Hematopoietic multipotent progenitor cell treated with erythropoietin and hydrocortisone succinate and interleukin-3 and kit ligand, for 6 days (in vitro differentiated cells): ENCODE results near the gene ATP6V0D1.
A peak's percentile ranks its signal among the peaks of the same experiment; 100 is the strongest.
"Not testable (repeated sequence)": the region's sequence is repeated elsewhere in the genome, so short reads cannot be mapped to it uniquely, and the experiment has no call there.

Experiments used
- DNase-seq: peaks from one replicate; pipeline ENCODE4 v3.0.0-alpha.2; 2015

ATP6V0D1 gene

DNA sequence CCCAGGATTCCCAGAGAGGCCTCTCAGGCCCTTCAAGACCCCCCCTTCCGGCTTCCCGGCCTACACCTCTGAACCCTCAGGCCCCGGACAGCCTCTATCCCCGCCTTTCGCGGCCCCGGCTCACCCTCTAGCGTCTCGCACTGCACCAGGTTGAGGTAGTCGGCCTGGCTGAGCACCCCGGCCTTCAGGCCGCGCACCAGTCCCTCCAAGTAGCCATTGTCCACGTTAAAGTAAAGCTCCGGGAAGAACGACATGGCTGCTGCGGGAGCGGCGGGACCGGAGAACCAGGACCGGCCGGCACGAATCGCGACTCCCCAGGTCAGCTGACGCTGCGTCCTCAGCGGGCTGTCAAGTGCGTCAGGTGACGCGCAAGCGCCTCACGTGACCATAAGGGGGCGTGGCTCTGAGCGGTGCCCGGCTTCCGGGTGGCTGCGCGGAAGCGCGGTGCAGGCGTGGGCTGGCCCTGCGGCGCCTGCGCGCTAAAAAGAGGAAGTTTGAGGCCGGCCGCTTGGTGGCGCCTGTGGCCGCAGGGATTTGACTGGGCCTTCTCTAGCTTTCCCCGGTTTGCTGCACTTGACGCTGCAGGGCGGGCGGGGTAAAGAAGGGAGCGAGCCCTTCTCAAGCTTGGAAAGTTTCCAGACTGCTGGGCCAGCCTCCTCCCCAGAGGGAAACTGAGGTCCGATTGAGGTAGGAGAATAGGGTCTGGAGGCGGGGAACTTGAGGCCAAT is at the start of gene ATP6V0D1:
Gene ATP6V0D1, minus strand, starts transcription at position 325 of the 728 bp plus-strand sequence. Its CDS starts 71 bp downstream, at position 254.
- peak; percentile 98 for DNase-seq

DNA sequence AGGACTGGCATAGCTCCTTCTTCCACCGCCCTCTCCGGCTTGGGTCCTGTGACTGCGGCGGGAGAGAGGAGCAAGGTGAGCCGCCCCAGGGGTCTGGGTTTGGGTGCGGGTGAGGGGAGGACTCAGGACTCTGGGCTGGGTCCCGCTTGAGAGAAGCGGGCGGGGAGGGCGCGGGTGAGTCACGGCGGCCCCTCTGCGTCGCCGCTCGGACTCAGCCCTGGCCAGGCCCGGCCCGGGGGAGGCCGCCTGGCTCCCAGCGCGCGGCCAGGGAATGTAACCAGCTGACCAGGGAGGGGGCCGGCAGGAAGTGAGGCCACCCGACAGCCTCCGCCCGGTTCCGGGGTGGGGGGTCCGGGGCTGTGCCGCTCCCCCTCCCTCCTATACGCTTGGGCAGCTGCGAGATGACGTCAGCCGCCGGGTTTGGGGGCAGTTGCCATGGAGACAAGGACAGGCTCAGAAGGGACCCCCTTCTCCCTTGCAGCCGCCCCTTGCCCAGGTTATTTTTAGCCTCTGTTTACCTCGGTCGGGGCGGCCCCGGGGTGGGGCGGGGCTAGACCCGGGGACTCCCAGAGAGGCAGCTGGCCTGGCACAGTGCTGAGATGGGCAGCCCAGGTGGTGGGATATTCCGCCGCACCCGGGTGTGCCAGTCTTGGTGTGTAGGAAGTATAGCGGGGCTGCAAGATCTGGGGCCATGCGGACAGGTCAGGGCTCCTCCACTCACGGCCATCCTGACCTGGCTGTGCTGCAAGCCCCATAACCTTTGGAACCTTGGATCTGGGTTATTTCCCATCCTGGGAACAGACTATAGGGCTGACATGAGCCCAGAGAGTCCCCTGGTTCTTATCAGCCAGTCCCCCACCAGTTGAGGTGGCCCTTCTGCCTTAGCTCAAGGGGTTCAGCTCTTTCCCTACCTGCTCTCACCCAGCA is 49.3 kb upstream of the ATP6V0D1 start:
- peak; percentile 32 for DNase-seq

DNA sequence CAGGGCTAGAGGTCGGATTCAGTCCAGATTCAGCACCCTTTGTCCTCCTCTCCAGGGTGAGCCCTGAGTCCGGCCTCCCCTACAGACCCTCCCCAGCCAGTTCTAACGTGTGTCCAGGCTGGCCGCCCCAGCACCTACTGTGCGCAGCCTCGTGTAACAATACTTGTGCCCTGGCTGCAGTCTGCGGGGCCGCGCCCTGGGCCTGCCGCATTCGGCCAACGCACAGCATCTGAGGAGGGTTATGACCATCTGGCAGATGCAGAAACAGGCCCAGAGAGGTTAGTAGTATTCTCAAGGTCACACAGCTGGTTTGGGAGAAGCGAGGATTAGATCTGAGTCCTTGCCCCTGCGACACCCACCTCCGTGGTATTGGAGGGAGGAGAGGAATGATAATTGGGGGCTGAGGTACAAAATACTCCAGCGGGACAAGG is 48.6 kb upstream of the ATP6V0D1 start:
- DNase-seq, result peak; percentile 45

DNA sequence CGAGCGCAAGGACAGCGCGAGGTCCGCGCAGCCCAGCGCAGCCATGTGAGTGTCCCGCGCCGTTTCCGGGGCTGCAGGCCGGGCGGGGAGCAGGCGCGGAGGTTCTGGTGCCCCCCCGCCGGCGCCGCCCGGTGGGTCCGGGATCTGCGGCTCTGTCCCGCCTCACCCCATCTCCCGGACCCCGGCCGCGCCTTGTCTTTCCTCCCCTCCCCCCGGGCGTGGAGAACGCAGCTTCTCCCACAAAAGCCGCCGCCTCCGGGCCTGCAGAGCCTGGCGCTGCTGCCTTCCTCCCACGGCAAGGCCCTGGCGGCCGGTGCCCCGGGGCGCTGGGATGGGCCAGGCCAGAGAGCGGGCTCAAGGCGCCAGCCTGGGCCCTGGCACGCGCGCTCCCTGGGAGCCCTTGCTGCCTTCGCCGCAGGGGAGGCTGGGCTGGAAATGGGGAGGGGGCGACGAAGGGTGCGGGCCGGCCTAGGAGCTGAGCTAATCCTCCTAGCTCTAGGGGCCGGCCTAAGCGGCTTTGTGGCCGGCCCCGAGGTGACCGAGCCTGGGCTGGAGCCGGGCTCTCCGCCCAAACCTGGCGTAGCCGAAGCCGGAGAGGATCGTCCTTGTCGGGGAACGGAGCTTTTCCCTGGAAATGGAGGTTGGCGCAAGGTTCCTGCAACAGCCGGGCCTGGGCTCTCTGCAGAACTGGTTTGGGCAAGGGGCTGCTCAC is 48.1 kb upstream of the ATP6V0D1 start:
- peak; percentile 46 for DNase-seq

DNA sequence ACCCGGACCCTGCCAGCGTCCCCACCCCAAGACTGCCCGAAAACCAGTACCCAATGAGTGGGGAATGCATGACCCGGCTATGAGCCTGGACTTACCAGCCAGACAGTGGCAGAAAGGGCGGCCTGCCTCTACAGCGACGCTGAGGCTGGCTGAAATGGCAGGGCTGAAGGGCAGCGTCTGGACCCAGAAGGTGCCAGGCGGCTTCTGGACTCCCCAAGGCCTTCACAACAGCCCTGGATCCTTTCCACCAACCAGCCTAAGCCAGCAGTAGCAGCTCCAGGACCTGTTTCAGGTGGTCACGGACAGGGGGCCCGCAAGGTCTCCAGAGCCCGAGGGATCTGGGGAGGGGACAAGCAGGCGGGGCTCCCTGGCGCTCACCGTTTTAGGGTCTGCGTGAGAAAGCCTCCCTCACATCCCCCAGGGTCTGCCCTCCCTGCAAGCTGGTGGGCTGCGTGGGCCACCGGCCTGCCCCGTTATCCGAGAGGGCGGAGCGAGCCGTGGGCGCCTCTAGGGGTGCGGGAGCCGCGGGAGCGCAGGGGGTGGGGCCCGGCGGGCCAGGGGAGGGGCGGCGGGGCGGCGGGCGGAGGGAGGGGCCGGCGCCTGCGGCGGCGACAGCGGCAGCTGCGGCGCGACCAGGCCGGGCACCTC is 47.4 kb upstream of the ATP6V0D1 start, which contains the start of gene RIPOR1:
Gene RIPOR1, plus strand, starts transcription at position 608 of the 648 bp plus-strand sequence. CDS start 9,618 bp downstream, outside the sequence.
- DNase-seq, result peak; percentile 70

DNA sequence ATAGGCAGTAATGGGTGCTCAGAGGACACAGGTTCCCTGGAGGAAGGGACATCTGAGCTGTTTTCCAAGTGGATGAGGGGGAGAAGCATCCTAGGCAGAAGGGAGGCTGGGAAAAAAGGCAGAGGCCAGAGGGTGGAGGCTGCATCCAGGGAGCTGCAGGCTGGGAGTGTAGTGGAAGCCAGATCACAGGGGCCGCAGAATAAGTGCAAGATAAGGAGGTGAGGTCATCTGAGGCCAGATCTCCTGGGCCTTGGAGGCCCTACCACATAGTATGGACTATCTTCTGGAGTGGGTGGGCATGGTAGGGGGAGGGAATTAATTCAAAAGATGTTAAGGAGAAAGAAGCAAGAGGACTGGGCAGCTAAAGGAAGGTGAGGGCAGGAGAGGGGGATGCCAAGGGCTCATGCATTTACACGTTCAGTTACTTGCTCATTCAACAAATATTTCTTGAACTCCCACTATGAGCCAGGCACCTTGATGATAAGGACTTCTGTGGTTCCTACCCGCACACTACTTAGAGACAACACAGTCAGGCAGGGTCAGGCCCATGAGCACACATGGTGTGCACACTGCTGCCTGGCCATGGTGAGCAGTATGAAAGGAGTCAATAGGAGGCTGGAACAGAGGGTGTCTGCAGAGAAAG is 45.3 kb upstream of the ATP6V0D1 start:
- DNase-seq, result peak; percentile 90

DNA sequence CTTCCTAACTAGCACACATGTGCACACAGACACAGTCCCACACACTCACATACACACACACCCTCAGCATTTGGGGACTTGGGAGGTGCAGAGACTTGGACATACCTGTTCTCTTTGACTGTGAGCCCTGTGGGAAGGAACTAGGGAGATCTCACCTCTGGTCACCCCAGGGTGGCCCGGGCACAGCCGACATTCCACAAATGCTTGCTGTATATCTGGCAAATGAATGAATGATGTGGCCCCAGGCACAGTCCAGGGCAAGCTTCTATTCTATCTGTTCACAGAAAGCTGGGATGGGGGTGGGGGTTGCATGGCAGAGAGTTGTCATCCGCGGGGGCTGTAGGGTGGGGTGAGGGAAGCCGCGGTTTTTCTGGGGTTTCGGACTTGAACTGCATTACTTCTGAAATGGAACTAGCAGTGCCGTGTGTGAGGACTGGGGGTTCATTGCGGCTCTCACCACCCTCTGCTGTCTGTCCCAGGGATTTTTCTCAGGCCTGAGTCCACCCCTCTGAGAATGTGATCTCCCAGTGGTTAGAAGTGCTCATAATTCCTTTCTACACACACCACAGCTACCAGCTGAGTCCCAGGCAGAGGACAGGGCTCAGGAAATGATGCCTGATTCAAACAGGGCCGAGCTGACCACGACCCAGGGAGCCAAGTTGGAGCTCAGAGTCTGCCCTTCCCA is 44.4 kb upstream of the ATP6V0D1 start:
- DNase-seq, result peak; percentile 59

DNA sequence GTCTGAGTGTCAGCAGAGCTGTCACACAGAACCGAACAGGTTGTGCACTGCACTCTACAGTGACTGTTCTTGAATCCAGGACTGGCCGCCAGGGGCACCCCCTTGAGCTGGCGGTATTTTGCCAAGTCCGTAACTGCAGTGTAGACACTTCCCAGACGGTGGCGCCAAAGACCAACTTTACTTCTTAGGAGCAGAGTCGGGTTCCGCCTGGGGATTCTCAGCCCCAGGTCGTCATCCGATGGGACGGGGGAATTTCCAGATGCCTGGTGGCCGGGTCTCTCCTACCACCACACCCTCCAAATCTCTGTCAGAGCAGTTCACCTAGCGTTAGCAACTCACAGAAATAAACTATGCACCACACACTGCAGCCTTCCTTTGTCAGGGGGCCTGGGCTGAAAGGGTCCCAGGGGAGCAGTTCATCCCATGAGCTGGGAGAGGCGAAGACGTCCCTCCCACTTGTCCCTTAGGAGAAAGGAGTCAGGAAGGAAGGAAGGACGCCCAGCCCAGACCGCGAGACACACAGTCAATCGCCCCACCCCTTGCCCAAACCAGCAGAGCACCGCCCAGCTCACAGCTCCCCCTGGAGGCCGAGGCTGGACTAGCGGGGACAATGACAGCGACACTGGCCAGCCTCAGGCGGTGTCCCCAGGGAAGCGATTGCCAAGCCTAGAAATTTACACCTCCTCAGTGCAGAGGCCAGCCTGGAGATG is 40.3 kb upstream of the ATP6V0D1 start:
- DNase-seq, result peak; percentile 98

DNA sequence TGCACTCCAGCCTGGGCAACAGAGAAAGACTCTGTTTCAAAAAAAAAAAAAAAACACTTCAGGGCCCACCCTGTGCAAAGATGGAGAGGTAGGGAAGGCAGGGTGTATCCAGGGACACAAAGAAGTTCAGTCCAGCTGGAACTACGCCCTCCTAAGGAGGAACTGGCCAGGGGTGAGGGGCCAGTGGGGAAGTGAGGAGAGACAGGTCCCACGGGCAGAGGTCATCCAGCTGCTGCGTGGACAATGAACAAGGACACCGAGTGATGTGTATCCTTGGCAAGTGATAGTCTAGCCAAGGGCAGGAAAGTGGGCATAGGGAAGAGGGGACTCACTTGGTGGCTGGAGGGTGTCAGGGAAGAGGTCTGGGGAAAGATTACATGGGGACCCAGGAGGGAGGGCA is 38.3 kb upstream of the ATP6V0D1 start:
- DNase-seq, result no peak

DNA sequence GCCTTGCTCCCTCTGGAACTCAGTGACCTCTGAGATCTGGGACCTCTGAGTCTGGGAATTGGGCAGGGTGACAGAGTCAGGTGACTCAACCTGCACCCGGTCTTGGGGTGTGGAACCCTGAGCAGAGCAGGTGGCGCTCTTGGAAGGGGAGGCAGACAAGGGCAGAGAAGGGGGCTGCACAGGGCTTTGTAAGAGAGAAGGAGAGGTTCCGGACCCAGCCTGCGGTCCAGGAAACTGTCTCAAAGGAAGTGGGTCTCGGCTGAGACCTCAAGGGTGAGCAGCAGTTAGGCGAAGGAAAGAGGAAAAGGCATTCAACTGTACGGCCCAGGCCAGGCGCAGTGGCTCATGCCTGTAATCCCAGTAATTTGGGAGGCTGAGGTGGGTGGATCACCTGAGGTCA is 37.7 kb upstream of the ATP6V0D1 start:
- DNase-seq, result no peak

DNA sequence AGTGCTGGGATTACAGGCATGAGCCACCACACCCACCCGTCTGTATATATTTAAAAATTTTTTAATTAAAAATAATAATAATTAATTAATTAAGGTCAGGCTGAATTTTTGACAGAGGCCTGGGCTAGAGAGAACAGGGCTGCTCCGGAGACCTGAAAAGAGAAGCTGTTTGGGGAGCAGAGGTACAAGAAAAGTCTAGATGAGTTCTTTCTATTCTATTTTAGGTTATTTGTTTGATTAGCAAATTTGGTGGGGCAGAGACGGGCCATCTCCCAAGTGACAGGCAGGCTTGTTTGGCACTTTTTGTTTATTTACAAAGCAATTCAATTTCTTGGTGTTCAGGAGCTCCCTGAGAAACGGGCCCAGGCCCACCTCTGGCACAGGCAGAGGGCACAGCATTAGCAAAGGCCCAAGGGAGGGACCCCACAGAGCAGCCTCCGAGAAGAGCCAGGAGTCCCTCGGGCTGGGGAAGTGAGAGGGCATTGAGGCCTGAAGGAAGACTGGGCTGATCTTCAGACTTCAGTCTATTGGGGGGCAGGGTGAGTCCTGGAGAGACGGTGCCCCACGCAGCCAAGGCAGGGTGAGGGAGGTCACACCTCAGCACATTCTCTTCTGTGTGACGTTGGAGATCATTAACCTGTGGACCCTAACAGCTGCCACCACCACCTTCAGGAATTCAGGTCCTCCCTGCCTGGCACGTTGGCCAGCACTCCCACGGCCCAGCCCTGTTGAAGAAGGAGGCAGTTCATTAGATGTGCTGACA is 36.9 kb upstream of the ATP6V0D1 start:
- DNase-seq, result no peak

DNA sequence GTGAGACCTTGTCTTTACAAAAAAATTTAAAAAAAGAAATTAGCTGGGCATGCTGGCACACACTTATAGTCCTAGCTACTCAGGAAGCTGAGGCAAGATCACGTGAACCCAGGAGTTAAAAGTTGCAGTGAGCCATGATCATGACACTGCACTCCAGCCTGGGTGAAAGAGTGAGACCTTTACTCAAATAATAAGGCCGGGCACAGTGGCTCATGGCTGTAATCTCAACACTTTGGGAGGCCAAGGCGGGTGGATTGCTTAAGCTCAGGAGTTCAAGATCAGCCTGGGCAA is 36.1 kb upstream of the ATP6V0D1 start:
- DNase-seq, result no peak

DNA sequence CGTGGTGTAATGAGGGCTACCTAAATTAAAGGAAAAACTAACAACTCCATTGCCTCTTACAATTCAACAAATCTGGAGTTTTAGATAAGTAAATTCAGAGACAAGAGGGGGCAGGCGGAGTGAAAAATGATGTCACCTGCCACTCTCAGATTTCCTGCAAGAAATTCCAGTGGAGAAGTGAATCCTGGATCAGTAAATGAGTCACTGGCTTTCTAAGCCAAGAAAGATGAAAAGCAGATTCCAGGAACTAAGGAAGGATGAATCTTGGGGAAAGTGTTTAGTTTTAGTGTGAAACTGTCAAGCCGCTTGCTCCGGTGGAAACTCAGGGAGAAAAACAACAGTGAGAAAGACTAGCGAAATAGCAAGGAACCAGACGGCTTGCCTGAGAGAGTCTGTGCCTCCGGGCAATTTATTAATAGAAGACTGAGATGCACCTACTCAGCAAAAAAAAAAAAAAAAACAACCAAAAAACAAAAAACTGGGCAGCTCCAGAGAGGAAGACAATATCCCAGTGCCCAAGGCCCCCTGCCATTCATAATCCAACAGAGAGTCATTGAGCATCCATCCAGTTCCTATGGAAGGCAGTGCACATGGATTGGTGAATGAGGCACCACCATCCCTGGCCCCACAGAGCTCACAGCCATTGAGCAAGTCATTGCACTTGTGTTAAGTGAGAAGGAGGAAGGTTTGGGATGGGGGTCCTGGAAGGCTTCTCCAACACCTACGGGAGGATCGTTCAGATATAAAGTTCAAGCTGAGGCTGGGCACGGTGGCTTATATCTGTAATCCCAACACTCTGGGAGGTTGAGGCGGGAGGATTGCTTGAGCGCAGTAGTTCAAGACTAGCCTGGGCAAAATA is 35.6 kb upstream of the ATP6V0D1 start:
- no peak for DNase-seq

DNA sequence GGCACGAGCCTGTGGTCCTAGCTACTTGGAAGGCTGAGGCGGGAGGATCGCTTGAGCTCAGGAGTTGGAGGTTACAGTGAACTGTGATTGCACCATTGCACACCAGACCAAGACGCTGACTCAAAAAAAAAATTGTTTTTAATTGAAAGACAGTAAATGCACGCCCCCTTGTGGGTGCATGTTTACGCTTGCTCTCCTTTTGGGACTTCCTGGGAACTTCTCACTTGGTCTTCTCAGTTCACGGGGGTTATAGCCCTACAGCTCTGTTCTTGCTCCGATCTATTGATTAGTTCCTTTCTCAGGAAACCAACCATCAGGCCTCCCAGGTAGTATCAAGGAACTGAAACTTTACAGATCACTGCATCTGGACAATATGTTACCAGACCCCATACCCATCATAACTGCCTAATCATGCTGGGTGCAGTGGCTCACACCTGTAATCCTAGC is 33.4 kb upstream of the ATP6V0D1 start:
- DNase-seq, result peak; percentile 98

DNA sequence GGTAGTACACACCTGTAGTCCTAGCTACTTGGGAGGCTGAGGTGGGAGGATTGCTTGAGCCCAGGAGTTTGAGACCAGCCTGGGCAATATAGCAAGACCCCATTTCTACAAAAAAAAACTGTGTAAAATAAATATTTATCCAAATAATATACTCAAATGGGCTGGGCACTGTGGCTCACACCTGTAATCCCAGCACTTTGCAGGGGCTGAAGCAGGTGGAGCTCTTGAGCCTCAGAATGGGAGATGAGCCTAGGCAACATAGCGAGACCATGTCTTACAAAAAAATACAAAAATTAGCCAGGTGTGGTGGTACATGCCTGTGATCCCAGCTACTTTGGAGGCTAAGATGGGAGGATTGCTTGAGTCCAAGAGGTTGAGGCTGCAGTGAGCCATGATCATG is 32.9 kb upstream of the ATP6V0D1 start:
- DNase-seq, result not testable (repeated sequence)

DNA sequence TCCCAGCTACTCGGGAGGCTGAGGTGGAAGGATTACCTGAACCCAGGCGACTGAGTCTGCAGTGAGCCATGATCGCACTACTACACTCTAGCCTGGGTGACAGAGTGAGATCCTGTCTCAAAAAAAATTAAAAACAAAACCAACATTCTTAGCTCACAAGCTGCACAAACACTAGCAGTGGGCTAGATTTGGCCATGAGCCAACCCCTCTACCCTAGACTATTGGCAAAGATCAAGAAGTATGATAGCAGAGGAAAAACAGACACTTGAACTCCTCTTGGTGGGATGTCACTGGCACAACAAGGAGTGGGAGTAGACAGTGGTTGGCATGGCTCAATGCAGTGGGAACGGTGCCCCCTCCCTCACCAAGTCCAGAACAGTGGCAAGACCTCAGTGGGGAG is 28.1 kb upstream of the ATP6V0D1 start:
- peak; percentile 61 for DNase-seq

DNA sequence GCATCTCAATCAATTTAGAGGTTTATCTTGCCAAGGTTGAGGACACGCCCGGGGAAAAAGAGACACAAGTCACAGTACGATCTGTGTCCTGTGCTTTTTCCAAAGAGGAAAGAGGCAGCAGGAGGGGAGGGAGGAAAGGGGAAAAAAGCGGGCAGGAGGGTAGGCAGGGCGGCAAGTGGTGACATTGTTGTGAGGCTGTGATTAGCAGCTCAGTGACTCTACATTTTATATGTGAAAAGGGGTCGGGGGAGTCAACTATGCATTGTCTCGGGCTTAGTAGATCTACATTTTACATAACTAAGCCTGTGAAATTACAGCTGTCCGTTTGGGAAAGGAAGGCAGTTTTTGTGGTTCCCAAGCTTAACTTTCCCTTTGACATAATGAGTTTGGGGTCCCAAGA is 25.5 kb upstream of the ATP6V0D1 start:
- no peak for DNase-seq

DNA sequence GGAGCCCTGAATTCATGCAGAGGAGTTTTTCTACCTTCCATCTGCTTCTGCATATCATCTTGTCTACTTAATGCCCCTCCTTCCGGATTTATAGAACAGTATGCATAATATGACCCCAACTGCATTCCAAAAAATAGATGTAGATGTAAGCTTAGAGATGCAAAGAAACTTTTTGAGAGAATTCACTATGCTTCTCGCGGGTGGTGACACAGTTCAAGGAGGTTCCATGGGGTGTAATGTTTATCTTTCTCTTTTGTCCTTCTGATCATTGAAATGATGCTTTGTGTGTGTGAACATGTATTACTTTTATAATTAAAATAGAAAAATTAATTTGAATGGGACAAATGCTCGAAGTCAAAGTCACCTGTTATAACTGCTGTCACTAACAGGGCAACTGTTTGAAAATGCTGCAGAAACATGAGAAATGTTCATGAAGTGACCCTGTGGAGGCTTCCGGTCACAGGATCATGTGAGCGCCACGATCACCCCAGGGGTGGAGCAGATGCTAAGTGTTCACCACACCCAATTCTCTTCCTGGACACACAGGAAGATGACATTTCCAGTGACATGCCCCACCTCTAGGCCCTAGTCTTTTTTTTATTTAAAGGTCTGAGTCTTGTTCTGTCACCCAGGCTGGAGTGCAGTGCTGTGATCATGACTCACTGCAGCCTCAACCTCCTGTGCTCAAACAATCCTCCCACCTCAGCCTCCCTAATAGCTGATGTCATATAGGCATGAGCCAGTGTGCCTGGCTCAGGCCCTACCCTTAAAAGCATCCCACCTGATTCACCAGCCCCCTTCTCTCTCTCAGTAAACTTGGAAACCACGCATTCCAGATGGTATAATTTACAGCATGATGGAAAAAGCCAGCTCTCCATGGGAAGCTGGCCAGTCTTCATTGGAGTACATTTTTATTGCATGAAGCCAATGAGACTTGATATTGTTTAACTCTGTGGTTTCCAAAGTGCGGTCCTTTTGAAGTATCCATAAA is 23.4 kb upstream of the ATP6V0D1 start:
- DNase-seq, result peak; percentile 85
